ENCODE data around the gene RNH1.

RNH1 gene

DNA sequence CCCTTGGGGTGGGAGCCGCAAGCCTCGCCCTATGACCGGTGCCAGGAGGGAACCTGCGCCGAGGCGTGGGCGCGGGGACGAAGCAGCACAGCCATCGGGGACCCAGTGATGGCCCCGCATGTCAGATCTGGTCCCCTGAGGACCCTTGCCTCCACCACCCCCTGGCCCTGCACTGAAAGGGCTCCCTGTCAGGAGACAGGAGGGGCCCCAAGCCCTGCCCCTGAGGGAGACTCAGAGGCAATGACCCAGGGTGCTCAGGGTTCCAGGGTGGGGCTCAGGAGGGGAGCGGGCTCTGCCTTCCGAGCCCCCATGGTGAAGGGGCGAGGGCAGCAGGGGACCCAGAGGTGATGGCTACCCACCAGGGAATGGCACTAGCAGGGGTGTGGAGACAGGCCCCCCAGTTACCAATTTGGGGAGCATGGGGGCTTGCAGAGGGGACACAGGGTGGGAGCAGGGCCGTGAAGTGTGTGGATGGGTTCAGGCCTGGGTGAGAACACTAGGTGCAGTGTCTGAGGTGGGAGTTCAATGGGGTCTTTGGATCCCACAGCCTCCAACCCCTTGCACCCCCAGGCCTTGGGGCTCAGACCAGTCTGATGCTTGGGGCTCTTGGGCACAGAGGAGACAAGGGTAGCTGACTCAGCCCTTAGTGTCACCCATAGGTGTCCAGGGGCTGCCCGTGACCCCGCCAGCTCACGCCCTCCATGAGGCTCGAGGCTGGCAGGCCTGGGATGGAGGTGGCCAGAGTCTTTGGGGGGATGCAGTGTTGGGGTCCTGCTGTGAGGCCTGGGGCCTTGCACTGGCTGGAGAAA, 30.8 kb upstream of the RNH1 start:
- DNase-seq (ENCODE audit: low read depth), result no peak

DNA sequence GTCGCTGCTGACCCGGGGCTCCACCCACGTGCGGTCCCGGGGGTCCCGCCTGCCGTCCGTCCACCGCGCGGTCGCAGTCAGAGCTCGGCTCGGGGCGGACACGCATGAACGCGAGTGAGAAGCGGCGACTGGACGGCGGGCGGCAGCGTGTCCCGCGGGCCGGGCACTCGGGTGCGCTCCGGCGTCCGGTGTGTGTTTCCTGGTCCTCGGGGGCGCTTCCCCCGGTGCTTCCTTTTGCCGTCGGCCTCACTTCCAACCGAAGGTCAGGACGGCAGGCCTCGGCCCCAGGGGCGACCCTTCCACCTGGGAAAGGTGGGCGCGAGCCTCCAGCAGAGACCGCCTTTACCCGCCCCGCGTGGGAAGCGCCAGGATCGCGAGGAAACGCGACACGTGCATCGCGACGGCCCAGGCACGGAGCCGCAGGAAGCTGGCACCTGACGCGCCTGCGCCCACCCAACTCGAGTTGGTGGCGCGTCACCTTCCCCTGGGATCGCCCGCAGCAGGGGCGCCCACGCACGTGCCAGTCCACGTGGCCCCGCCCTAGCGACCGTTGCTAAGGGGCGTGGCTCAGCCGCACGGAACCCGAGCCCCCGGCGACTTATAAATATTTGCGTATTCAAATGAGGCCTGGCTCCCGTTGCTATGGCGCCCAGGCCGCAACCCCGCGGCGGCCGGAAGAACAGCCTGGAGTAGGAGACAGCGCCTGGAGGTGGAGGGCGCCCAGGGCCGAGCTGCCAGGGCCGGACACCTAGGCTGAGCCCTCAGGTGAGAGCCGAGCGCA, 30.0 kb upstream of the RNH1 start, which contains the start of gene LRRC56:
TSS of gene LRRC56 (plus strand) at position 687 of the 781 bp plus-strand sequence. CDS start 3,158 bp downstream, outside the sequence.
- DNase-seq (ENCODE audit: low read depth), result peak; percentile 92

DNA sequence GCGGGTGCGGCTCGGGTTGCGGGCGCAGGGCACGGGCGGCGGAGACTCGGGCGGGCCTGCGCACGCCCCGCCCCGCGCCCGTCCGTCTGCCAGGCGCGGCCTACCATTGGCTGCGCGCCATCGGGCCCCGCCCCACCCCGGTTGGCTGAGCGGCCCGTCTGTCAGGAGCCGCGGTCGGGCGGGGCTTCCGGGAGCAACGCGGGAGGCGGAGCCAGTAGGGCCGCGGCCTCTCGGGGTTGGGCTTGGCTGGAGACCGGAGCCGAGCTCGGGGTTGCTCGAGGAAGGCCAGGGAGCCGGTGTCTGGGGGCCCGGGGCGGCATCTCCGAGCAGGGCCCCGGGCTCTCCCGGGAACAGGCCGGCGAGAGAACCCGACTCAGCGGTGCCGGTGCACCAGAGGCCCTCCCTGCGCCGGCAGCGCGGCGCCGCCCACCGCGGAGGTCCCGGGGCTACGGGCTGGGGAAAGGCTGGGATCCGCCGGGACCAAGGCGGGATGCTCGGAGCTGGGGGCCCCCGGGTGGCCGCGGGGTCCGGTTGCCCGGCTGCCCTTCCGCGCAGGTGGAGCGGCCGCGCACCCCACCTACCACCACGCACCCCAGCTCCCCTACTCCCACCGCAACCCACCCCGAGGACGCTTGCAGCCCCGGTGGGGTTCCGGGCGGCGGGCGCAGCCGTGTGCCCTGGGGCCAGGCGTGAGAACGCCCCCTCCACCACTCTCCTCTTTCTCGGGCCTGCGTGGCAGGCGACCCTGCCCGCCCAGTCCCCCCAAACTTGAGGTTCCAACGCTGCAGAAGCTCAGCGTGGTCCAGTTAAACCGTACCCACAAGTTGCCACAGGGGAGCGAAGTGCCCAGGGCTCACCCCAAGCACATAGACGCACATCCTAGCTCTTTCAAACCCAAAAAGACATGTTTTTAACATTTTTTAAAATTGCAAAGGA, 28.7 kb upstream of the RNH1 start, which contains the start of gene HRAS:
TSS of gene HRAS (minus strand) at position 58 of the 936 bp plus-strand sequence.
- DNase-seq (ENCODE audit: low read depth), result peak; percentile 89

DNA sequence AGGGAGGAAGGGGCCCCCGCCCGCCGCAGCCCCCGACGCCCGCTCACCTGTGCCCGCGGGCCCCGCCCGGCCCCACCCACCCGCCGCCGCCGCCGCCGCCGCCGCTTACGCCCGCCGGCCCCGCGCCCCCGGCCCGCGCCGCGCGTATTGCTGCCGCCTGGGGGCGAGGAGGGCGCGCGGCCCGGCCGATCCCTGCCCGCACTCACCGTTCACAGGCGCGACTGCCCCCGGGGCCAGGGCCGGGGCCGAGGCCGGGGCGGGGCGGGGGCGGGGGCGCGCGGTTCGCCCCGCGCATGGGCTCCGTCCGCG, 28.1 kb upstream of the RNH1 start:
- no peak for DNase-seq (ENCODE audit: low read depth)

DNA sequence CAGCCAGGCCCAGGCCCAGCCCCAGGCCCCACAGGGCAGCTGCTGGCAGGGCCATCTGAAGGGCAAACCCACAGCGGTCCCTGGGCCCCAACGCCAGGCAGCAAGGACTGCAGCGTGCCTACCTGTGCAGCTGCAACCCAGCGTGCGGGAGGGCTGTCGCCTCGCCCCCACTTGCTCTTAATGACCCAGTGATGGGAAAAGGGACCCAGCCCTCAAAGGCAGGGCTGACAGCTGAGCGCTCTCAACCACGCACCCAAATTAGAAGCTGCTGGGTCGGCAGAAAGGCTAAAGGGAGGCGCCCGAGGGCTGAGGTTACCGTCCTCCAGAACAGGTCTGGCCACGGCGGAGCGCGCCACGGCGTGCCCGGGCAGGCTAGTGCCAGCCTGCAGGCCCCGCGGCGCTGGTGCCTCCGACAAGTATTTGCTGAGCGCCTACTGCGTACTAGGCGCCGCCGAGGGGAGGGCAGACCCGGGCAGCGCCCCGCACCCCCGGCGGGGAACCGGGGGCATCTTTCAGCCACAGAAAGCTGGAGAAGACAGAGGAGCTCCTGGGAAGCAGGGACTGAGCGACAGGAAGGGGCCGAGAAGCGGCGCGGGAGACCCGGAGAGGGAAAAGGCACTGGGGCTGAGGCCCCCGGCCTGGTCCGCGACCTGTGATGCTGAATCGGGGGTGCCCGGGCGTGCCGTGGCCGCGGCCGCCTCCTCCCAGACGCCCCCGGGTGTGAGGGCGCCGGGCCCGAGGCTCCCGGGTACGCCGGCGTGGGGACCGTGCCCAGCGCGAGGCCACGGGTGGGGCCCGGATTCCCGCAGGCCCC, 27.6 kb upstream of the RNH1 start:
- DNase-seq (ENCODE audit: low read depth), result no peak

DNA sequence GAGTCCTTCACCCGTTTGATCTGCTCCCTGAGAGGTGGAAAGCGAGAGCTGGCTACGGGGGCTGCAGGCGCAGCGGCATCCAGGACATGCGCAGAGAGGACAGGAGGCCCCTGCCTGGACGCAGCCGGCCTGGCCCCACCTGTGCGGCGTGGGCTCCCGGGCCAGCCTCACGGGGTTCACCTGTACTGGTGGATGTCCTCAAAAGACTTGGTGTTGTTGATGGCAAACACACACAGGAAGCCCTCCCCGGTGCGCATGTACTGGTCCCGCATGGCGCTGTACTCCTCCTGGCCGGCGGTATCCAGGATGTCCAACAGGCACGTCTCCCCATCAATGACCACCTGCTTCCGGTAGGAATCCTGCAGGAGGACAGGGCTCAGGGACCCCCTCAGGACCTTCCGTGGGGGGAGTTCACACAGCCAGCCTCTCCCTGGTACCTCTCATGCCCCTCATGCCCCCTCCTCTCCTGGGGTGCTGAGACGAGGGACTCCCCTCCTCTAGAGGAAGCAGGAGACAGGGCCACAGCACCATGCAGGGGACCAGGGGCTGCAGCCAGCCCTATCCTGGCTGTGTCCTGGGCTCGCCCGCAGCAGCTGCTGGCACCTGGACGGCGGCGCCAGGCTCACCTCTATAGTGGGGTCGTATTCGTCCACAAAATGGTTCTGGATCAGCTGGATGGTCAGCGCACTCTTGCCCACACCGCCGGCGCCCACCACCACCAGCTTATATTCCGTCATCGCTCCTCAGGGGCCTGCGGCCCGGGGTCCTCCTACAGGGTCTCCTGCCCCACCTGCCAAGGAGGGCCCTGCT, 26.7 kb upstream of the RNH1 start:
- DNase-seq (ENCODE audit: low read depth), result no peak

DNA sequence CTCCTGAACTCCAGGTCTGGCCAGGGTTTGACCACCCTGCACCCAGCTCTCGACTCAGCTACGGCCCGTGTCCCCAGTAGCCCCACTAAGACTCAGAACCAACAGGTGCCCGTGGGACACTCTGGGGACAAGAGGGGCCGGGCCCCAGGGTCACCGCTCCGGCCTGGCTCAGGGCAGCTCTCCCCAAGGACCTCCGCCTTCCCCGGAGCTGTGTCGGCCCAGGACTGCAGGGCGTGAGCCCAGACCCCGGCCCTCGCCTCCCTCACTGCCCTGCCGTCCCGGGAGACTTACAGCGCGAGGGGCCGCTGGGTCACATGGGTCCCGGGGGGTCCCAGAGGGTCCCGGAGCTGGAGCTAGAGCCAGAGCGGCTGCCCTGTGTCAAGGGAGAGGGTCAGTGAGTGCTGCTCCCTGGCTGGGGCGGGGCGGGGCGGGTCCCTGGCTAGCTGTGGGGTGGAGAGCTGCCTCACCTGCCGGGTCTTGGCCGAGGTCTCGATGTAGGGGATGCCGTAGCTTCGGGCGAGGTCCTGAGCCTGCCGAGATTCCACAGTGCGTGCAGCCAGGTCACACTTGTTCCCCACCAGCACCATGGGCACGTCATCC, 26.0 kb upstream of the RNH1 start:
- no peak for DNase-seq (ENCODE audit: low read depth)

DNA sequence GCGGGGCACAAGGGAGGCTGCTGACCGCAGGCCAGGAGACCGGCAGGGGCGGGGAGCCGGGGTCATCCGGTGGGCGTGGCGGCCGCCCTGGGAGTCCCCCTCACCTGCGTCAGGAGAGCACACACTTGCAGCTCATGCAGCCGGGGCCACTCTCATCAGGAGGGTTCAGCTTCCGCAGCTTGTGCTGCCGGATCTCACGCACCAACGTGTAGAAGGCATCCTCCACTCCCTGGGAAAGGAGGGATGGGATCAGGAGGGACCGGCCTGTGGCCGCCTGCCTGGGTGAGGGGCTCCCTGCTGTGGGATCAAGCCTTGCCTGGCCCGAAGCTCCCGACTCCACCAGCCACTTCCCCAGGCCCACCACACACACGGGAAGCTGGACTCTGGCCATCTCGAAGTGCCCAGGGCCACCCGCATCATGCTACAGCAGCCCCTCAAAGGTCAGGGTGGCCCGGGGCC, 25.5 kb upstream of the RNH1 start:
- DNase-seq (ENCODE audit: low read depth), result no peak

DNA sequence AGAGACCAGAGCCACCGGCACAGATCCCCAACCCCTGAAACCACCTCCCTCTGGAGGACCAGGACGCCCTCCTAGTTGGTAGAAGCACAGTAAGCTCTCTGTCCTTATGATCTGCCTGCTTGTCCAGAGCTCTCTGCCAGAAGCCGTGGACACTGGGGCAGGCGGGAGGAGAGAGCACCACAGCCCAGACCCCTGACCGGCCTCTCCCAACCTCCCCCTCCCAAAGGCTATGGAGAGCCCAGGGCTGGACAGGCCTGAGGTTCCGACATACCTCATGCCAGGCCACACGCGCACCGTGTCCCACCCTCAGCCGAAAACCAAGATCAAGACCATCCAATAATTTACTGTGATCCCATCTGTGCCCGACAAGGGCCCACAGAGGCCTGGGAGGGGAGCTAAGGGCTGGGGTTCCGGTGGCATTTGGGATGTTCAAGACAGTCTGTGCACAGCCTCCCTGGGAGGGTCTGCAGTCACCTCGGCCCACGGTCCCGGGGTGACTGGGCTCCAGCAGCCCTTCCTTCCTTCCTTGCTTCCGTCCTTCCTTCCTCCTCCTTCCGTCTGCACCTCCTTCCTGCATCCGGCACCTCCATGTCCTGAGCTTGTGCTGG, 25.0 kb upstream of the RNH1 start:
- DNase-seq (ENCODE audit: low read depth), result no peak

DNA sequence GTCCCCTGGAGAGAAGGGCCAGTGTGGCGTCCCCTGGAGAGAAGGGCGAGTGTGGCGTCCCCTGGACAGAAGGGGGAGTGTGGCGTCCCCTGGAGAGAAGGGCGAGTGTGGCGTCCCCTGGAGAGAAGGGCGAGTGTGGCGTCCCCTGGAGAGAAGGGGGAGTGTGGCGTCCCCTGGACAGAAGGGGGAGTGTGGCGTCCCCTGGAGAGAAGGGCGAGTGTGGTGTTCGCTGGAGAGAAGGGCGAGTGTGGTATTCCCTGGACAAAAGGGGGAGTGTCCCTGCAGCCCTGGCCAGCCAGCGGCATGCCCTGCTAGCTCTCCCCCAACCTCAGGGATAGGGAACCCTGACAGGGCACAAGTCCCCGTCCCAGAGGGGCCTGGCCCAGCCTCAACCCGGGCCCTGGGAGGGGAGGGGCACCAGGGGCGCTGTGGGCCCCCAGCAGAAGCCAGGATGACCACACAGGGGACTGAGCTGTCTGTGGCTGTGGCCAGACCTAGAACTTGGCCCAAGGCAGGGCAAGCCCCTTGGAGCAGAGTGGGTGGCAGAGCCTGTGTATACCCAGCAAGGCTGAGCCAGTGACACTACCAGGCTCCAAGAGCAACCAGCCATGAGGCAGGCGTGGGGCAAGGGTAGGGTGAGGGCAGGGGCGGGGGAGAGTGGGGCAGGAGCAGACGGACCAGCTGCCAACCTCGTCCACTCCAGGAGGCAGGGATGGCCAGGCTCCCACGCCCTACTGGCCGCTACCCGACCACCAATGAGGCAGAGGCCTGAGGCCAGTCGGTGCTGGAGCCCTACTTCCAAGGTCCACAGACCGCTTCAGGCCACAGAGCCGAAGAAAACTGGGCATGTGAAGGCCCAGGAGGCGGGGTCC, 24.2 kb upstream of the RNH1 start:
- no peak for DNase-seq (ENCODE audit: low read depth)

DNA sequence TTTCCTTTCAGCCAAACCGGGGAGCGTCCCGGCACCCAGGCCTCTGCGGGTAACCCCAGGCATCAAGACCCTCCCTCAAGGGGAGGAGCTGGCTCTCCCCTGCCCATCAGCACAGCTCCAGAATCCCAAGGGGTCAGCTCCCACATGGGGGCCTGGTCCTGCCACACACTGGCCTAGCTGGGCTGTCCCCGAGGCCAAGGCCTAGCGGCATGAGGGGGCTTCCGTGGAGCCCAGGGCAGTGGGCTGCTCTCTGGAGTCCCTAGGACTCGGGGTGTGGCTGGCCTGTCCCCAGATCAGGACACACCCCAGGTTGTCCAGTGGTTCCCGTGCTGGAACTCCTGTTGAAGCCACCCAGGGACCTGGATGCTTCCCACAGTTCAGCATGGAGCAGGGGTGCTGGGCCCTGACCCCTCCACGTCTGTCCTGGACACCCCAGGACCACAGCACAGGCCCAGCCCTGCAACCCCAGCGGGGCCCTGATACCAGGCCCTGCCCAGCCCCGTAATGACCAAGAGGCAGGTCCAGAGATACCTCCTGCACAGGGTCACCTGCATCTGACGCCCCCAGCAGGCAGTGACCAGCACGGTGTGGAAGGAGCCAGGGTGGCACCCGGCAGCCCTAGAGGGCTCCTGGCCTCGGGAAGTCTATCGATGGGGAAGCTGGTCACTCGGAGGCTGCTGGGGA, 22.8 kb upstream of the RNH1 start:
- no peak for DNase-seq (ENCODE audit: low read depth)

DNA sequence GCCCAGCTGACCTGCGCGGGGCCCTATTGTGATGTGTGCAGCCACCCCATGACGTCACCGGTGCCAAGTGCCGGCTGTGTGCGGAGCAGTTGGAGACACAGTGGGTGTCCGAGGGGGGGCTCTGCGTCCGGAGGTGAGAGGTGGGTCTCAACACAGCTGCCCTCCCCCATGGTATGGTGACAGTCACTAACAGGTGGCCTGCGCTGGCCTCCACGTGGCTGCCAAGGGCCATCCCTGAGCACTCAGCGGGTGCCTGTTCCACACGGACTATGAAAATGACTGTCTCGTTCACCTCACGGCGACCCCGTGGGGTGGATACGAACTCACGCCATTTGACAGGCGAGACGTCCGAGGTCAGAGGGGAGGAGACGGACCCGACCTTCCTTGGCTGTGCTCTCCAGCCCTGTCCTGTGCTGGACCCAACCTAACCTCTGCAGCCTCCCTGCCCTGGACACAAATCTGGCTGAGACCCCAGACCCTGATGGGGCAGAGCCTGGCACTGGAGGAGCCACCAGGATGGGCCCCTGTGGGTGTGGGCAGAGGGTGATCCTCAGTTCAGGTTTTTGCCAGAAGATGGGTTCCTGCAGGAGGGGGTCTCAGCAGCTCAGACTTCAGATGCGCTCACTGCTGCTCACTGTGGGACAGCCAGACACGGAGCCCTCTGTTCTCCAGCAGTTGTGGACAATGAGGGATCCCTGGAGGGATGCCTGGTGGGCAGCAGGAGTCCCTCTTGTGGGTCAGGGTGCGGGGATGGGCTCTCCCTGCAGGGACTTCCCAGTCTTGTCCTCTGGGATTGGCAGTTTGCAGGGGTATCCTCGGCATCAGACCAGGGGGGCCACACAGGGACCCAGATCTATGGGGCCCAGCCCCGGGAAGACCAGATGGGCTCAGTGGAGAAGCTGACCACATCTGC, 22.0 kb upstream of the RNH1 start:
- DNase-seq (ENCODE audit: low read depth), result no peak

DNA sequence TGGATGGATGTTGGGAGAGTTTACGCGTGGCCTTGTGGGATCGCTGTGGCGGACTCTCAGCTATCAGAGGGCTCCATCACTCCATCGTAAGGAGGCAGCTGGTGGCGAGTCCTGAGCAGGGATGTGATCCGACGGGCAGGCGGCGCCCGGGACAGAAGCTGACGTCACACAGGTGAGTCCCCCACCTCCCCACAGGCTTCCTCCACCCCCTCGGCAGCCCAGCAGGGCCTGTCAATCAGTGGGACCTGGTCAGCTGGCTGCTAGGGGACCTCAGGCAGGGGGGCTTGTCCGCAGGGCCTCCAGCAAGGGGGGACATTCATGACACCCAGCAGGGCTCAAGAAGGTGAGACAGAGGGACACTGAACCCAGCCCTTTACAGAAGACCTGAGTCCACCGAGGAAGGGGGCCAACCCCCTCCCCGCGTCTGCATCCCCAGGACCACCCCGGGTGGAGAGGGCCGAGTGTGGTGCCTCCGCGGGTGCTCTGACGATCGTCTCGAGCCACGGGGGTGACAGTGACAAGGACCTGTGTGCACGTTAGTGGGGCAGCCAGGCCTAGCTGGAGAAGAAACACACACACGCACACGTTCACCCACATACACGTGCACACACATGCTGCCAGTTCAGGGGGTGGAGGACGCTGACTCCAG, 21.2 kb upstream of the RNH1 start:
- no peak for DNase-seq (ENCODE audit: low read depth)

DNA sequence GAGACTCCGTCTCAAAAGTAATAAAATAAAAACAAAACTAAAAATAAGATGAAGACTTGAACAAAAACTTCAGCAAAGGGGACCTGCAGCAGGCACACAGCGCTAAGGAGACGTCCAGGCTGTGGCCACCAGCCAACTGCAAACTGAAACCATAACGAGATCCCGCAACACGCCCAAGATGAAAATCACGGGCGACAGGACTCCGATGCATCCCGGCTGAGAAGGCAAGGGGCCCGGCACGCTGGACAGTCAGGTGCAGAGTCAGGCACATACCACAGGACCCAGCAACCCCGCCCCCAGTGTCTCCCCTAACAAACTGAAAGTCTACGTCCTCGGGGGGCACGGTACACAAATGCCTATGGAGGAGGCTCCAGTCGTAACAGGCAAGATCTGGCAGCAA, 19.1 kb upstream of the RNH1 start:
- DNase-seq (ENCODE audit: low read depth), result no peak

DNA sequence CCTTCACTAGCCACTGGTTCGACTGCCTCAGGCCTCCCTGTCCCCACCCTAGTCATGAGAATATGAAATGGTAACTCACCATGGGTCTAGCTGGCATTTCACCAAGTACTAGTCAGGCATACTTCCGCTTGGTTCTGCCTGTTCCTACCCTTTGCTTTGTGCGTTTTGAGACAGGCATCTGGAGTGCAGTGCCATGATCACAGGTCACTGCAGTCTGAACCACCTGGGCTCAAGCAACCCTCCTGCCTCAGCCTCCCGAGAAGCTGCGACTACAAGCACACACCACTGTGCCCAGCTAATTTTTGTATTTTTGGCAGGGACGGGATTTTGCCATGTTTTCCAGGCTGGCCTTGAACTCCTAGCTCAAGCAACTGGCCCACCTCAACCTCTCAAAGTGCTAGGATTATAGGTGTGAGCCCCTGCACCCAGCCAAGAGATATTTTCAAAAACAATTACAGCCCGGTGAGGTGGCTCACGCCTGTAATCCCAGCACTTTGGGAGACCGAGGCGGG, 14.2 kb upstream of the RNH1 start:
- DNase-seq (ENCODE audit: low read depth), result no peak

Data from stimulated activated CD8-positive, alpha-beta memory T cell treated with anti-CD3 and anti-CD28 coated beads, Interleukin-15, amount 100 ng/mL, for 24 hours (primary cell).